NCI-H446 (cell line): Measurements from ENCODE around the gene RFTN2.

ENCODE experiments used
- DNase-seq, 2 experiments: peaks; one replicate each; lab custom pipeline; 2025; lab: John Stamatoyannopoulos, UW

Gene RFTN2

GRCh38 chr2:197548582-197548981 lies 126.8 kb downstream of the RFTN2 start:
- DNase-seq, result no peak

- DNase-seq, result no peak
Observed at GRCh38 chr2:197547163-197547900, 128.1 kb downstream of the RFTN2 start.

GRCh38 chr2:197543206-197543605 lies 132.2 kb downstream of the RFTN2 start:
- no peak for DNase-seq

GRCh38 chr2:197539734-197540133 lies 135.7 kb downstream of the RFTN2 start:
- DNase-seq, result no peak

GRCh38 chr2:197538412-197538811 lies 137.0 kb downstream of the RFTN2 start:
- DNase-seq, result no peak
